ENCODE results near the gene RBKS.

DNA sequence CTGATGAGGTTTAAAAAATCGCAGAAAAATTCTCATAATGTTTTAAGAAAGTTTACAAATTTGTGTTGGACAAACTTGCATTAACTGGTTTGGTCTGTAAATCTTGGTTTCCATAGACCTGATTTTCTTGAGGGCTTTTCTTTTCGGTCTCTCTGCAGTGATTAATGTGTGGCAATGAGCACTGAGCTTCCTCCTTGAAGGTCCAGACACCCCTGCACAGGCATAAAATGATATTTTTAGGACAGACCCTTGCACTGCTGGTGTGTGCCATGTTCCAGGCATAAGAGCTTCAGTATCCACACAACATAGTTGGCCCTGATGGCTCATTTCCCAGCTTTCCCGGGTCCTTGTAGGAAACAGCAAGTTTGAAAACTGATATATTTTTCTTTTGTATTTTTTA, 85.0 kb downstream of the RBKS start:
- TF ChIP-seq SP2 (CRISPR knock-in tag; IDR thresholded peaks at IDR 0.05) (no peak), HNRNPUL1 (IDR thresholded peaks at IDR 0.05; ENCODE audit: low read depth, low read length) (no peak), ZNF317 (CRISPR knock-in tag; IDR thresholded peaks at IDR 0.05) (no peak), CENPT (CRISPR knock-in tag; IDR thresholded peaks at IDR 0.05; ENCODE audit: low read depth) (no peak), EP300 (IDR thresholded peaks at IDR 0.05; ENCODE audit: low read depth in 2 of 2, low read length in 2 of 2) (no peak), EP300 (CRISPR knock-in tag; IDR thresholded peaks at IDR 0.05; ENCODE audit: borderline replicate concordance) (no peak), ZNF749 (CRISPR knock-in tag; IDR thresholded peaks at IDR 0.05; ENCODE audit: borderline replicate concordance) (no peak), EHMT2 (IDR thresholded peaks at IDR 0.05; ENCODE audit: borderline replicate concordance, low read depth, low read length) (no peak)
- TF ChIP-seq, protein P1, sequence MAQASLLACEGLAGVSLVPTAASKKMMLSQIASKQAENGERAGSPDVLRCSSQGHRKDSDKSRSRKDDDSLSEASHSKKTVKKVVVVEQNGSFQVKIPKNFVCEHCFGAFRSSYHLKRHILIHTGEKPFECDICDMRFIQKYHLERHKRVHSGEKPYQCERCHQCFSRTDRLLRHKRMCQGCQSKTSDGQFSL (CRISPR knock-in tag; IDR thresholded peaks at IDR 0.05): no peak
- TF ChIP-seq, protein P2, sequence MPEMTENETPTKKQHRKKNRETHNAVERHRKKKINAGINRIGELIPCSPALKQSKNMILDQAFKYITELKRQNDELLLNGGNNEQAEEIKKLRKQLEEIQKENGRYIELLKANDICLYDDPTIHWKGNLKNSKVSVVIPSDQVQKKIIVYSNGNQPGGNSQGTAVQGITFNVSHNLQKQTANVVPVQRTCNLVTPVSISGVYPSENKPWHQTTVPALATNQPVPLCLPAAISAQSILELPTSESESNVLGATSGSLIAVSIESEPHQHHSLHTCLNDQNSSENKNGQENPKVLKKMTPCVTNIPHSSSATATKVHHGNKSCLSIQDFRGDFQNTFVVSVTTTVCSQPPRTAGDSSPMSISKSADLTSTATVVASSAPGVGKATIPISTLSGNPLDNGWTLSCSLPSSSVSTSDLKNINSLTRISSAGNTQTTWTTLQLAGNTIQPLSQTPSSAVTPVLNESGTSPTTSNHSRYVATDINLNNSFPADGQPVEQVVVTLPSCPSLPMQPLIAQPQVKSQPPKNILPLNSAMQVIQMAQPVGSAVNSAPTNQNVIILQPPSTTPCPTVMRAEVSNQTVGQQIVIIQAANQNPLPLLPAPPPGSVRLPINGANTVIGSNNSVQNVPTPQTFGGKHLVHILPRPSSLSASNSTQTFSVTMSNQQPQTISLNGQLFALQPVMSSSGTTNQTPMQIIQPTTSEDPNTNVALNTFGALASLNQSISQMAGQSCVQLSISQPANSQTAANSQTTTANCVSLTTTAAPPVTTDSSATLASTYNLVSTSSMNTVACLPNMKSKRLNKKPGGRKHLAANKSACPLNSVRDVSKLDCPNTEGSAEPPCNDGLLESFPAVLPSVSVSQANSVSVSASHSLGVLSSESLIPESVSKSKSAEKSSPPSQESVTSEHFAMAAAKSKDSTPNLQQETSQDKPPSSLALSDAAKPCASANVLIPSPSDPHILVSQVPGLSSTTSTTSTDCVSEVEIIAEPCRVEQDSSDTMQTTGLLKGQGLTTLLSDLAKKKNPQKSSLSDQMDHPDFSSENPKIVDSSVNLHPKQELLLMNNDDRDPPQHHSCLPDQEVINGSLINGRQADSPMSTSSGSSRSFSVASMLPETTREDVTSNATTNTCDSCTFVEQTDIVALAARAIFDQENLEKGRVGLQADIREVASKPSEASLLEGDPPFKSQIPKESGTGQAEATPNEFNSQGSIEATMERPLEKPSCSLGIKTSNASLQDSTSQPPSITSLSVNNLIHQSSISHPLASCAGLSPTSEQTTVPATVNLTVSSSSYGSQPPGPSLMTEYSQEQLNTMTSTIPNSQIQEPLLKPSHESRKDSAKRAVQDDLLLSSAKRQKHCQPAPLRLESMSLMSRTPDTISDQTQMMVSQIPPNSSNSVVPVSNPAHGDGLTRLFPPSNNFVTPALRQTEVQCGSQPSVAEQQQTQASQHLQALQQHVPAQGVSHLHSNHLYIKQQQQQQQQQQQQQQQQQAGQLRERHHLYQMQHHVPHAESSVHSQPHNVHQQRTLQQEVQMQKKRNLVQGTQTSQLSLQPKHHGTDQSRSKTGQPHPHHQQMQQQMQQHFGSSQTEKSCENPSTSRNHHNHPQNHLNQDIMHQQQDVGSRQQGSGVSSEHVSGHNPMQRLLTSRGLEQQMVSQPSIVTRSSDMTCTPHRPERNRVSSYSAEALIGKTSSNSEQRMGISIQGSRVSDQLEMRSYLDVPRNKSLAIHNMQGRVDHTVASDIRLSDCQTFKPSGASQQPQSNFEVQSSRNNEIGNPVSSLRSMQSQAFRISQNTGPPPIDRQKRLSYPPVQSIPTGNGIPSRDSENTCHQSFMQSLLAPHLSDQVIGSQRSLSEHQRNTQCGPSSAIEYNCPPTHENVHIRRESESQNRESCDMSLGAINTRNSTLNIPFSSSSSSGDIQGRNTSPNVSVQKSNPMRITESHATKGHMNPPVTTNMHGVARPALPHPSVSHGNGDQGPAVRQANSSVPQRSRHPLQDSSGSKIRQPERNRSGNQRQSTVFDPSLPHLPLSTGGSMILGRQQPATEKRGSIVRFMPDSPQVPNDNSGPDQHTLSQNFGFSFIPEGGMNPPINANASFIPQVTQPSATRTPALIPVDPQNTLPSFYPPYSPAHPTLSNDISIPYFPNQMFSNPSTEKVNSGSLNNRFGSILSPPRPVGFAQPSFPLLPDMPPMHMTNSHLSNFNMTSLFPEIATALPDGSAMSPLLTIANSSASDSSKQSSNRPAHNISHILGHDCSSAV (CRISPR knock-in tag; IDR thresholded peaks at IDR 0.05; ENCODE audit: borderline replicate concordance): no peak
- TF ChIP-seq, protein P3, sequence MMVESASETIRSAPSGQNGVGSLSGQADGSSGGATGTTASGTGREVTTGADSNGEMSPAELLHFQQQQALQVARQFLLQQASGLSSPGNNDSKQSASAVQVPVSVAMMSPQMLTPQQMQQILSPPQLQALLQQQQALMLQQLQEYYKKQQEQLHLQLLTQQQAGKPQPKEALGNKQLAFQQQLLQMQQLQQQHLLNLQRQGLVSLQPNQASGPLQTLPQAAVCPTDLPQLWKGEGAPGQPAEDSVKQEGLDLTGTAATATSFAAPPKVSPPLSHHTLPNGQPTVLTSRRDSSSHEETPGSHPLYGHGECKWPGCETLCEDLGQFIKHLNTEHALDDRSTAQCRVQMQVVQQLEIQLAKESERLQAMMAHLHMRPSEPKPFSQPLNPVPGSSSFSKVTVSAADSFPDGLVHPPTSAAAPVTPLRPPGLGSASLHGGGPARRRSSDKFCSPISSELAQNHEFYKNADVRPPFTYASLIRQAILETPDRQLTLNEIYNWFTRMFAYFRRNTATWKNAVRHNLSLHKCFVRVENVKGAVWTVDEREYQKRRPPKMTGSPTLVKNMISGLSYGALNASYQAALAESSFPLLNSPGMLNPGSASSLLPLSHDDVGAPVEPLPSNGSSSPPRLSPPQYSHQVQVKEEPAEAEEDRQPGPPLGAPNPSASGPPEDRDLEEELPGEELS (CRISPR knock-in tag; IDR thresholded peaks at IDR 0.05): no peak
- TF ChIP-seq, protein P4, sequence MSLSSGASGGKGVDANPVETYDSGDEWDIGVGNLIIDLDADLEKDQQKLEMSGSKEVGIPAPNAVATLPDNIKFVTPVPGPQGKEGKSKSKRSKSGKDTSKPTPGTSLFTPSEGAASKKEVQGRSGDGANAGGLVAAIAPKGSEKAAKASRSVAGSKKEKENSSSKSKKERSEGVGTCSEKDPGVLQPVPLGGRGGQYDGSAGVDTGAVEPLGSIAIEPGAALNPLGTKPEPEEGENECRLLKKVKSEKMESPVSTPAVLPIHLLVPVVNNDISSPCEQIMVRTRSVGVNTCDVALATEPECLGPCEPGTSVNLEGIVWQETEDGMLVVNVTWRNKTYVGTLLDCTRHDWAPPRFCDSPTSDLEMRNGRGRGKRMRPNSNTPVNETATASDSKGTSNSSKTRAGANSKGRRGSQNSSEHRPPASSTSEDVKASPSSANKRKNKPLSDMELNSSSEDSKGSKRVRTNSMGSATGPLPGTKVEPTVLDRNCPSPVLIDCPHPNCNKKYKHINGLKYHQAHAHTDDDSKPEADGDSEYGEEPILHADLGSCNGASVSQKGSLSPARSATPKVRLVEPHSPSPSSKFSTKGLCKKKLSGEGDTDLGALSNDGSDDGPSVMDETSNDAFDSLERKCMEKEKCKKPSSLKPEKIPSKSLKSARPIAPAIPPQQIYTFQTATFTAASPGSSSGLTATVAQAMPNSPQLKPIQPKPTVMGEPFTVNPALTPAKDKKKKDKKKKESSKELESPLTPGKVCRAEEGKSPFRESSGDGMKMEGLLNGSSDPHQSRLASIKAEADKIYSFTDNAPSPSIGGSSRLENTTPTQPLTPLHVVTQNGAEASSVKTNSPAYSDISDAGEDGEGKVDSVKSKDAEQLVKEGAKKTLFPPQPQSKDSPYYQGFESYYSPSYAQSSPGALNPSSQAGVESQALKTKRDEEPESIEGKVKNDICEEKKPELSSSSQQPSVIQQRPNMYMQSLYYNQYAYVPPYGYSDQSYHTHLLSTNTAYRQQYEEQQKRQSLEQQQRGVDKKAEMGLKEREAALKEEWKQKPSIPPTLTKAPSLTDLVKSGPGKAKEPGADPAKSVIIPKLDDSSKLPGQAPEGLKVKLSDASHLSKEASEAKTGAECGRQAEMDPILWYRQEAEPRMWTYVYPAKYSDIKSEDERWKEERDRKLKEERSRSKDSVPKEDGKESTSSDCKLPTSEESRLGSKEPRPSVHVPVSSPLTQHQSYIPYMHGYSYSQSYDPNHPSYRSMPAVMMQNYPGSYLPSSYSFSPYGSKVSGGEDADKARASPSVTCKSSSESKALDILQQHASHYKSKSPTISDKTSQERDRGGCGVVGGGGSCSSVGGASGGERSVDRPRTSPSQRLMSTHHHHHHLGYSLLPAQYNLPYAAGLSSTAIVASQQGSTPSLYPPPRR (CRISPR knock-in tag; IDR thresholded peaks at IDR 0.05; ENCODE audit: borderline replicate concordance): no peak

Data from HepG2 (cell line).